PC-9 (cell line): Measurements from ENCODE around the gene AFG1L.

Experiments used
- EZH2 ChIP-seq: fragments of 200-600 bp; sonication (generic); IDR thresholded peaks from 2 replicates; pipeline ENCODE4 v1.8.0; 2017; ENCODE audit warnings: antibody characterized with exemption, low read depth
- TF ChIP-seq, protein P1 (sequence below): fragments of 200-600 bp; sonication (generic); conservative IDR thresholded peaks from 2 replicates; pipeline ENCODE4 v1.6.1; 2017; ENCODE audit warnings: mixed run types, antibody characterized with exemption, mild to moderate bottlenecking, moderate library complexity

DNA sequence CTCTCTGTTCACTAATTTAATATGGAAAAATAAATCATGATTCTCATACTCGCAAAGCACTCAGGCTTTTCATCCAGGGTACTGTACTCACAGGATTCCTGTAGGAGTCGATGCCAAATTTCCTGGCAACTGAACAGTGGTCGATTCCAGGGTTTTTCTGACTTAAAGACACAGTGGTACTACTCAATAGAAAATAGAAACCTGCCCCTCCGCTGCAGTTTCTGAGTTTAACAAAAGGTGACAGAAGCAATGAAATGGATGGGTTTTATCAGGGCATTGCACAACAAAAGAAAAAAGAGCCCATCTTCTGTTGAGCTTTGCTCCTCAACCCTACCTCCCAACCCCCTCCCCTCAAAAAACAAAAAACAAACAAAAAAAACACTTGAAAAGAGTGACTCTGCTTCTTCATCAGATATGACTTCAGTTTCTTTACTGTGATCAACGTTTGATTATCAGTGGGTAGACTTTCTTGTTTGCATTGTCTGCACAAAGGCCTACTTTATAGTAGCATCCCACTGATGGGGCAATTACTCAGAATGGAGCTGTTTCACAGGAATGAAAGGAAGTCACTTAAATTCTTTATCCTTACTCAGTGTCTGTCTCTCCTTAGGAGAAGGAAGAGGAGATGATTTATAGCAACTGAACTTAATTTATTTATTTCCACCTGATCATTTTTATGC is 169.7 kb downstream of the AFG1L start:
- TF ChIP-seq, protein P1, sequence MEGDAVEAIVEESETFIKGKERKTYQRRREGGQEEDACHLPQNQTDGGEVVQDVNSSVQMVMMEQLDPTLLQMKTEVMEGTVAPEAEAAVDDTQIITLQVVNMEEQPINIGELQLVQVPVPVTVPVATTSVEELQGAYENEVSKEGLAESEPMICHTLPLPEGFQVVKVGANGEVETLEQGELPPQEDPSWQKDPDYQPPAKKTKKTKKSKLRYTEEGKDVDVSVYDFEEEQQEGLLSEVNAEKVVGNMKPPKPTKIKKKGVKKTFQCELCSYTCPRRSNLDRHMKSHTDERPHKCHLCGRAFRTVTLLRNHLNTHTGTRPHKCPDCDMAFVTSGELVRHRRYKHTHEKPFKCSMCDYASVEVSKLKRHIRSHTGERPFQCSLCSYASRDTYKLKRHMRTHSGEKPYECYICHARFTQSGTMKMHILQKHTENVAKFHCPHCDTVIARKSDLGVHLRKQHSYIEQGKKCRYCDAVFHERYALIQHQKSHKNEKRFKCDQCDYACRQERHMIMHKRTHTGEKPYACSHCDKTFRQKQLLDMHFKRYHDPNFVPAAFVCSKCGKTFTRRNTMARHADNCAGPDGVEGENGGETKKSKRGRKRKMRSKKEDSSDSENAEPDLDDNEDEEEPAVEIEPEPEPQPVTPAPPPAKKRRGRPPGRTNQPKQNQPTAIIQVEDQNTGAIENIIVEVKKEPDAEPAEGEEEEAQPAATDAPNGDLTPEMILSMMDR, result no peak
- TF ChIP-seq EZH2, result no peak
